ENCODE measurements around the gene MLLT1.

GRCh38 chr19:6271251-6271650, 8.5 kb downstream of the MLLT1 start:
- TF ChIP-seq CTCF (IDR thresholded peaks at IDR 0.05 in 8 of 11, conservative IDR thresholded peaks at IDR 0.05 in 3 of 11) (no peak), POLR2A (IDR thresholded peaks at IDR 0.05) (no peak), POLR2AphosphoS5 (IDR thresholded peaks at IDR 0.05) (no peak)
